HCT116 (cell line): ENCODE data around the gene PPP2R2D. TPM values are rescaled to one million over a fixed set of nuclear protein-coding genes. Genes with fewer than 3 reads are reported as not detected.

ENCODE experiments used
- ATAC-seq: fragments of 200-7000 bp; cut with Tn5 transposase; 2 replicates; pipeline ENCODE4 v1.9.1; 2020; ENCODE audit warnings: mild to moderate bottlenecking, moderate library complexity
- BruUV-seq: library from RNA; stranded (reverse); fragments of 400-500 nt; replicated peaks from 2 replicates; lab custom pipeline; 2021; lab: Mats Ljungman, UMichigan
- CTCF ChIA-PET: fragments of 300-600 bp; sonication (Branson Sonifier 250); formaldehyde crosslinking; loops from one replicate; lab custom pipeline; 2021; ENCODE audit warnings: antibody characterized with exemption; lab: Charles Lee
- POLR2A ChIA-PET: fragments of 300-600, 350-600 bp; sonication (Branson Sonifier 250); formaldehyde crosslinking; loops from one replicate; lab custom pipeline; 2021; ENCODE audit warnings: antibody characterized with exemption; lab: Charles Lee
- RAD21 ChIA-PET, 2 experiments: fragments of 300-600 bp; sonication (Branson Sonifier 250); formaldehyde crosslinking; loops; one replicate each; lab custom pipeline; 2023; ENCODE audit warnings: low total read pairs in 2 of 2; ENCODE audit not compliant: uncharacterized antibody in 2 of 2, unreplicated experiment in 2 of 2, low non-redundant PET in 1 of 2; lab: Charles Lee
- DNase-seq: peaks from one replicate; pipeline ENCODE4 v3.0.0-alpha.2; 2010; ENCODE audit warnings: low read depth, low spot score
- H2AFZ ChIP-seq: fragments of 200-600 bp; shearing (Covaris generic), sonication (generic); 2 replicates; pipeline ENCODE4 v1.6.1; 2017; ENCODE audit warnings: low read depth, mixed run types, mixed read lengths, antibody characterized with exemption, low read length; ENCODE audit not compliant: poor library complexity, severe bottlenecking
- H3K27ac ChIP-seq: 2 replicates; pipeline ENCODE4 v1.5.1; 2012; ENCODE audit warnings: low read depth, low read length
- H3K27me3 ChIP-seq: fragments of 200-600 bp; sonication (generic); 2 replicates; pipeline ENCODE4 v1.6.1; 2016; ENCODE audit warnings: mixed run types, low read length, mixed read lengths; ENCODE audit not compliant: insufficient read depth
- H3K36me3 ChIP-seq, 2 experiments: fragments of 200-500 bp in 1 of 2; fragments of 200-600 bp in 1 of 2; sonication (Bioruptor generic) in 1 of 2; sonication (generic) in 1 of 2; 2 replicates each; pipeline versions ENCODE4 v1.5.1 to v1.6.1; 2014 to 2016; ENCODE audit warnings: low read length in 2 of 2, inconsistent platforms in 1 of 2, mixed read lengths in 1 of 2, mixed run types in 1 of 2; ENCODE audit not compliant: insufficient read depth in 2 of 2, control insufficient read depth in 1 of 2
- H3K4me1 ChIP-seq, 2 experiments: fragments of 200-600 bp in 1 of 2; sonication (generic) in 1 of 2; 2 replicates each; pipeline versions ENCODE4 v1.5.1 to v1.6.1; 2012 to 2017; ENCODE audit warnings: low read length in 2 of 2, inconsistent platforms in 1 of 2, mild to moderate bottlenecking in 1 of 2, mixed read lengths in 1 of 2, mixed run types in 1 of 2, moderate library complexity in 1 of 2; ENCODE audit not compliant: insufficient read depth in 2 of 2, control insufficient read depth in 1 of 2
- H3K4me2 ChIP-seq: fragments of 200-600 bp; sonication (generic); 2 replicates; pipeline ENCODE4 v1.6.1; 2017; ENCODE audit warnings: mixed run types, low read length, mixed read lengths
- H3K4me3 ChIP-seq, 2 experiments: fragments of 200-600 bp in 1 of 2; sonication (generic) in 1 of 2; replicated peaks in 1 of 2; 2 replicates each; pipeline ENCODE4 v1.5.1; 2011 to 2016; ENCODE audit warnings: low read length in 2 of 2, control low read depth in 1 of 2, low read depth in 1 of 2, mild to moderate bottlenecking in 1 of 2, mixed read lengths in 1 of 2, mixed run types in 1 of 2
- H3K79me2 ChIP-seq: fragments of 200-600 bp; sonication (generic); 2 replicates; pipeline ENCODE4 v1.6.1; 2017; ENCODE audit warnings: mild to moderate bottlenecking, mixed run types, low read length, moderate library complexity, mixed read lengths; ENCODE audit not compliant: insufficient read depth
- H3K9ac ChIP-seq: fragments of 200-600 bp; sonication (generic); 2 replicates; pipeline ENCODE4 v1.6.1; 2016; ENCODE audit warnings: low read length, mixed read lengths
- H3K9me2 ChIP-seq: fragments of 200-600 bp; sonication (generic), shearing (Covaris generic); 2 replicates; pipeline ENCODE4 v1.6.1; 2017; ENCODE audit warnings: mixed run types, mild to moderate bottlenecking, moderate library complexity; ENCODE audit not compliant: insufficient read depth
- H3K9me3 ChIP-seq, 2 experiments: fragments of 200-500 bp in 1 of 2; fragments of 200-600 bp in 1 of 2; sonication (Bioruptor generic) in 1 of 2; sonication (generic) in 1 of 2; 2 replicates each; pipeline ENCODE4 v1.6.1; 2014 to 2017; ENCODE audit warnings: low read length in 2 of 2, mixed read lengths in 2 of 2, inconsistent platforms in 1 of 2, low read depth in 1 of 2, mild to moderate bottlenecking in 1 of 2, mixed run types in 1 of 2, moderate library complexity in 1 of 2; ENCODE audit not compliant: control insufficient read depth in 1 of 2, insufficient read depth in 1 of 2
- H4K20me1 ChIP-seq: fragments of 200-600 bp; sonication (generic), shearing (Covaris generic); 2 replicates; pipeline ENCODE4 v1.6.1; 2017; ENCODE audit warnings: mixed run types, mild to moderate bottlenecking, moderate library complexity; ENCODE audit not compliant: insufficient read depth
- JUND ChIP-seq: IDR thresholded peaks from 2 replicates; pipeline ENCODE4 v1.6.1; 2012
- SIN3A ChIP-seq: IDR thresholded peaks from 2 replicates; pipeline ENCODE4 v1.6.1; 2012; ENCODE audit warnings: low read depth
- ZFX ChIP-seq: fragments of 450-650 bp; IDR thresholded peaks from 2 replicates; pipeline ENCODE4 v1.6.1; 2017
- intact Hi-C: fragments of 100-400 bp; cut with micrococcal nuclease; formaldehyde crosslinking; loops from 2 replicates; pipeline ENCODE4 v1.10.0; 2022
- total RNA-seq: library from RNA; stranded (reverse); gene quantifications from one replicate; pipeline ENCODE4 v1.2.1, GENCODE V29; 2021; ENCODE audit not compliant: unreplicated experiment

PPP2R2D gene
- total RNA-seq, 1 experiment from 2014 or later, result 18.1 TPM

DNA sequence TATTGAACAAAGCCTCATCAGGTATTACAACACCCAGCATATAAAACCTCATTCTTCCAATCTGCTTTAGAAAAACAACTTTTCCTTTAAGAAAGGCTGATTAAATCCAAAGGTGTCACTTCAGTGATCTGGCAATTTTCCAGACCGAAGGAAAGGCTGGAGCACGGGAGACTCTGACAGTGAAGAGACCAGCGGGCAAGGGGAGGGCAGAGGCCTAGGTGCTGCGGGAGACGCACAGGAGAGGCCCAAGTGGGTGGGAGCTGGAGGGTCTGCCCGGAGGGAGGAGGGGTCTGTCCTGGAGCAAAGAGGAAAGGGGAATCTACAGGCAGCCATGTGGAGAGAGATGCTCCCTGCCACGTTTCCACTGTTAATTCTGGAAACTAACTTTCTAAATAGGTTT lies 24.3 kb upstream of the PPP2R2D start:
- Histone ChIP-seq H3K4me3 (no peak overlapping the region), H2AFZ (no peak overlapping the region), H3K79me2 (no peaks in the 10 kb centered on the region), H3K4me2 (no peak overlapping the region), H4K20me1 (no peaks in the 10 kb centered on the region), H3K9ac (no peak overlapping the region), H3K4me1 (no peaks in the 10 kb centered on the region), H3K9me2 (no peaks in the 10 kb centered on the region), H3K36me3 (no peaks in the 10 kb centered on the region), H3K27me3 (no peaks in the 10 kb centered on the region), H3K9me3 (no peaks in the 10 kb centered on the region), H3K27ac (no peak overlapping the region)
- POLR2A ChIA-PET, result no interaction called here
- no peak for DNase-seq
- intact Hi-C loops, result loop anchor here (10.0 kb wide), 1 partner anchor 422 kb away; no protein-coding TSS in a partner anchor
- CTCF ChIA-PET, result no interaction called here
- no peak for TF ChIP-seq JUND
- TF ChIP-seq SIN3A, result no peak
- ATAC-seq, result no peak
- RAD21 ChIA-PET, result no interaction called here
- BruUV-seq, result no TSS peak

DNA sequence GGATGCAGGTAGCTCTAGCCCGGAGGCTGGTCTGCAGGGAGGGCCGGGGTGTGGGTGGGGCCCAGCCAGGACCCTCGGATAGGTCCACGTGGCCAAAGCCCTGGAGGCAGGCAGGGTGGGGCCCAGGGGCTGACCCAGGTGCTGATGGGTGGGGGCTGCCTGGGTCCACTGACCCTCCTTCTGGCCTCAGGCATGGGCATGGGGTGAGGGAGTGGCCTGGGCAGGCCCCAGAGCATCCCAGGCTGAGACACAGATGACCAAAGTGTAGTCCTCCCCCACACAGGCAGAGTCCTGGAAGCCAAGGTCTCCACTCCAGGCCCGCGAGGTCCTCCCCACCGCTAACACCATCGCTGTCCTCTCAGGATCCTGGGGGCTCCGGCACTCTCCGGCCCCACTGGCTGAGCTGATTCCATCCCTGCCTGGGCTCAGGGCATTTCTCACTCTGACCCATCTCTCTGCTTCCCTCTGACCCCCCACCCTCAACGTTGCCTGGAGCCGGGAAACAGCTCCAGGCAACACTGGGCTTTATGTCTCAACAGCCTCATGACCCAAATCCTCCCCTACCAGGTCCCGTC lies 20.7 kb upstream of the PPP2R2D start:
- no TSS peak for BruUV-seq
- no peak for ATAC-seq
- intact Hi-C loops, result no loop called here
- H3K79me2 ChIP-seq, result no peaks in the 10 kb centered on the region
- ChIA-PET CTCF (no interaction called here), RAD21 (no interaction called here), POLR2A (interaction anchor here (0.6 kb wide), 1 partner anchor 557 kb away, joined by 3 read pairs; no protein-coding TSS in a partner anchor)
- H3K4me2 ChIP-seq, result no peak overlapping the region
- no peaks in the 10 kb centered on the region for H3K9me2 ChIP-seq
- H3K27me3 ChIP-seq, result no peaks in the 10 kb centered on the region
- H4K20me1 ChIP-seq, result no peaks in the 10 kb centered on the region
- H3K9ac ChIP-seq, result no peak overlapping the region
- no peak overlapping the region for H2AFZ ChIP-seq
- no peak overlapping the region for H3K27ac ChIP-seq
- H3K4me1 ChIP-seq, result no peaks in the 10 kb centered on the region
- no peak overlapping the region for H3K4me3 ChIP-seq
- no peaks in the 10 kb centered on the region for H3K9me3 ChIP-seq
- no peak for TF ChIP-seq ZFX
- DNase-seq, result no peak
- no peaks in the 10 kb centered on the region for H3K36me3 ChIP-seq
